ENCODE results near the gene SLC44A5.

DNA sequence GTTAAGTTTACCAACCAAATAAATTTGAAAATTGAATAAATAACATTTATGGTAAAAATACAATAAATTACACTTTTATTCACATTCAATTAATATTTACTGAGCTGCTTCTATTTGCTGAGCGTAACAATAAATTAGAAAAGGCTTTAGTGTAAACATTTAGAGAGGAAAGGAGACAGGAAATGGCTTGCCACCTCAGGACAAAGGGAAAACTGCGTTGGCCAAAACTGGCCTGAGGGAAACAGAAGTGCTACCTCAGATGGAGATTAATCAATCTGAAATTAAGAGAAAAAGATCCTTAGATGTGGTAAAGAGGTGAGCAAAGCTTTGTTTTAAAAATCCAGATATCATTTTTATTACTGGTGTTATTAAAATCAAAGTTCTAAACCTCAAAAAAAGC is 128.0 kb downstream of the SLC44A5 start:
- TF ChIP-seq POLR2AphosphoS5 (IDR thresholded peaks at IDR 0.05): no peak
- TF ChIP-seq, protein P1, sequence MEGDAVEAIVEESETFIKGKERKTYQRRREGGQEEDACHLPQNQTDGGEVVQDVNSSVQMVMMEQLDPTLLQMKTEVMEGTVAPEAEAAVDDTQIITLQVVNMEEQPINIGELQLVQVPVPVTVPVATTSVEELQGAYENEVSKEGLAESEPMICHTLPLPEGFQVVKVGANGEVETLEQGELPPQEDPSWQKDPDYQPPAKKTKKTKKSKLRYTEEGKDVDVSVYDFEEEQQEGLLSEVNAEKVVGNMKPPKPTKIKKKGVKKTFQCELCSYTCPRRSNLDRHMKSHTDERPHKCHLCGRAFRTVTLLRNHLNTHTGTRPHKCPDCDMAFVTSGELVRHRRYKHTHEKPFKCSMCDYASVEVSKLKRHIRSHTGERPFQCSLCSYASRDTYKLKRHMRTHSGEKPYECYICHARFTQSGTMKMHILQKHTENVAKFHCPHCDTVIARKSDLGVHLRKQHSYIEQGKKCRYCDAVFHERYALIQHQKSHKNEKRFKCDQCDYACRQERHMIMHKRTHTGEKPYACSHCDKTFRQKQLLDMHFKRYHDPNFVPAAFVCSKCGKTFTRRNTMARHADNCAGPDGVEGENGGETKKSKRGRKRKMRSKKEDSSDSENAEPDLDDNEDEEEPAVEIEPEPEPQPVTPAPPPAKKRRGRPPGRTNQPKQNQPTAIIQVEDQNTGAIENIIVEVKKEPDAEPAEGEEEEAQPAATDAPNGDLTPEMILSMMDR (IDR thresholded peaks at IDR 0.05): no peak

Data from transverse colon (tissue), 4 donors.